A549 (cell line): ENCODE measurements around the gene FTH1. TPM values are rescaled to one million over a fixed set of nuclear protein-coding genes. Genes with fewer than 3 reads are reported as not detected.

Source experiments
- ATAC-seq, 2 experiments: fragments of 200-7000 bp in 1 of 2; fragments of >200 bp in 1 of 2; cut with Nextera tagmentation in 1 of 2; cut with Tn5 transposase in 1 of 2; 3 replicates each; pipeline versions ENCODE4 v1.8.0 to v1.9.1; 2018 to 2020; ENCODE audit warnings: mild to moderate bottlenecking in 1 of 2, moderate library complexity in 1 of 2
- CTCF ChIA-PET: fragments of 300-600 bp; sonication (Branson Sonifier 250); formaldehyde crosslinking; extraction: SDS; loops from one replicate; lab custom pipeline; 2021; ENCODE audit warnings: antibody characterized with exemption, inconsistent platforms; lab: Yijun Ruan, JAX
- POLR2A ChIA-PET: fragments of 350-600 bp; formaldehyde crosslinking; extraction: SDS; loops from one replicate; lab custom pipeline; 2021; ENCODE audit warnings: antibody characterized with exemption, inconsistent platforms; lab: Yijun Ruan, JAX
- DNase-seq, 2 experiments: peaks; one replicate each; pipeline versions ENCODE4 v3.0.0 to v3.0.0-alpha.2; 2011 to 2016; ENCODE audit warnings: low read depth in 1 of 2, low spot score in 1 of 2
- FAIRE-seq: peaks from 2 replicates; lab custom pipeline; 2011; peaks lifted over from hg19 to GRCh38; lab: Jason Lieb, UNC
- H3K27ac ChIP-seq, 2 experiments: fragments of >200 bp; sonication (Bioruptor Twin); formaldehyde crosslinking; 3 replicates each; pipeline ENCODE4 v1.5.1; 2016 to 2017
- H3K4me1 ChIP-seq: fragments of >200 bp; sonication (Bioruptor Twin); formaldehyde crosslinking; 3 replicates; pipeline ENCODE4 v1.6.1; 2016
- H3K4me2 ChIP-seq: fragments of >200 bp; sonication (Bioruptor Twin); formaldehyde crosslinking; 3 replicates; pipeline ENCODE4 v1.6.1; 2016
- H3K4me3 ChIP-seq: fragments of >200 bp; sonication (Bioruptor Twin); formaldehyde crosslinking; 3 replicates; pipeline ENCODE4 v1.5.1; 2016
- H3K9me3 ChIP-seq: fragments of >200 bp; sonication (Bioruptor Twin); formaldehyde crosslinking; 3 replicates; pipeline ENCODE4 v1.6.1; 2016
- ATOH8 ChIP-seq: fragments of 250-450 bp; sonication (Bioruptor Pico); IDR thresholded peaks from 2 replicates; pipeline ENCODE4 v1.5.0; 2020; ENCODE audit warnings: low read depth, mild to moderate bottlenecking, moderate library complexity
- CBX2 ChIP-seq: fragments of 200-600 bp; sonication (generic); IDR thresholded peaks from 2 replicates; pipeline ENCODE4 v1.6.1; 2016; ENCODE audit warnings: low read depth, mild to moderate bottlenecking, borderline replicate concordance
- GATA3 ChIP-seq: IDR thresholded peaks from 2 replicates; pipeline ENCODE4 v1.6.1; 2012; ENCODE audit warnings: borderline replicate concordance
- HEYL ChIP-seq: fragments of 250-450 bp; sonication (Bioruptor Pico); IDR thresholded peaks from 2 replicates; pipeline ENCODE4 v1.8.0; 2021; ENCODE audit warnings: mild to moderate bottlenecking, moderate library complexity
- HOXB13 ChIP-seq: fragments of 250-450 bp; sonication (Bioruptor Pico); IDR thresholded peaks from 2 replicates; pipeline ENCODE4 v1.5.0; 2020; ENCODE audit warnings: low read depth, mild to moderate bottlenecking, moderate library complexity
- KDM1A ChIP-seq: fragments of 200-600 bp; sonication (generic); IDR thresholded peaks from 2 replicates; pipeline ENCODE4 v1.6.1; 2016; ENCODE audit warnings: low read depth, mild to moderate bottlenecking
- MYC ChIP-seq: IDR thresholded peaks from 2 replicates; pipeline ENCODE4 v1.6.1; 2012; ENCODE audit warnings: mild to moderate bottlenecking, inconsistent platforms, low read length, improper control_type of control experiment, borderline replicate concordance
- NR3C1 ChIP-seq: fragments of >200 bp; sonication (Bioruptor Twin); formaldehyde crosslinking; IDR thresholded peaks from 3 replicates; pipeline ENCODE4 v1.6.1; 2017
- POLR2AphosphoS2 ChIP-seq: conservative IDR thresholded peaks from 2 replicates; pipeline ENCODE4 v1.6.1; 2012; ENCODE audit warnings: low read length, improper control_type of control experiment, inconsistent platforms
- RAD21 ChIP-seq, 2 experiments: fragments of >200 bp in 1 of 2; sonication (Bioruptor Twin) in 1 of 2; formaldehyde crosslinking in 1 of 2; IDR thresholded peaks in 1 of 2; conservative IDR thresholded peaks in 1 of 2; 2 replicates in 1 of 2; 3 replicates in 1 of 2; pipeline ENCODE4 v1.6.1; 2012 to 2018; ENCODE audit warnings: inconsistent platforms in 1 of 2
- REST ChIP-seq: fragments of 200-600 bp; sonication (generic); IDR thresholded peaks from 2 replicates; pipeline ENCODE4 v1.6.1; 2016; ENCODE audit warnings: antibody characterized with exemption, mild to moderate bottlenecking, moderate library complexity
- SMC3 ChIP-seq: fragments of >200 bp; sonication (Bioruptor Twin); formaldehyde crosslinking; IDR thresholded peaks from 3 replicates; pipeline ENCODE4 v1.6.1; 2018; ENCODE audit warnings: inconsistent platforms
- TFCP2L1 ChIP-seq: fragments of 250-450 bp; sonication (Bioruptor Pico); IDR thresholded peaks from 2 replicates; pipeline ENCODE4 v1.5.0; 2021; ENCODE audit warnings: mild to moderate bottlenecking
- TP53 ChIP-seq: fragments of 250-450 bp; sonication (Bioruptor Pico); IDR thresholded peaks from 2 replicates; pipeline ENCODE4 v1.5.0; 2021; ENCODE audit warnings: mild to moderate bottlenecking, moderate library complexity
- ZC3H11A ChIP-seq: fragments of 450-650 bp; IDR thresholded peaks from 2 replicates; pipeline ENCODE4 v1.6.1; 2014; ENCODE audit warnings: antibody characterized with exemption, mild to moderate bottlenecking
- WGBS: methylation state at CpG from one replicate; pipeline ENCODE4 v1.1.6; 2017; ENCODE audit errors: missing lambda C conversion rate; 5-methylcytosine and 5-hydroxymethylcytosine counted together
- polyA plus RNA-seq, 4 experiments: library from polyadenylated mRNA; depleted of rRNA in 3 of 4; stranded (reverse); fragments of >200 nt; fragmentation: RNase III in 1 of 4; extraction: RNeasy Plus Mini Kit Qiagen cat#74134 plus additional on column Dnase treatment in 1 of 4; gene quantifications; 2 replicates in 3 of 4; 3 replicates in 1 of 4; pipeline ENCODE4 v1.2.3, GENCODE V29; 2011 to 2017

The FTH1 gene
- polyA plus RNA-seq, 2 of the 4 experiments (the other 2 are of a cell fraction): 2,791 to 13,747 TPM

GRCh38 chr11:62001450-62002191 lies 34.2 kb upstream of the FTH1 start:
- no peak for FAIRE-seq
- WGBS: 32% methylated on average over 12 of the region's 12 CpGs
- CTCF ChIA-PET: interaction anchor here (1.0 to 1.7 kb wide), 4 partner anchors 9 to 106 kb away, joined by 3 to 5 read pairs (median 4); no protein-coding TSS in a partner anchor

GRCh38 chr11:62000539-62001446 lies 33.4 kb upstream of the FTH1 start:
- no peak for ATAC-seq
- FAIRE-seq: no peak
- Histone ChIP-seq H3K27ac (peak overlapping the region; percentile 90 to 91), H3K9me3 (peaks cover 19% of the 10 kb centered on the region), H3K4me1 (peaks cover 37% of the 10 kb centered on the region), H3K4me2 (peak overlapping the region; percentile 47)
- POLR2A ChIA-PET: interaction anchor here (1.3 kb wide), 1 partner anchor 33 kb away, joined by 5 read pairs; the partner anchor contains the start of gene FTH1
- WGBS: 94% methylated on average over 22 of the region's 23 CpGs
- TF ChIP-seq POLR2AphosphoS2 (no peak), TP53 (CRISPR knock-in tag) (no peak), ATOH8 (CRISPR knock-in tag) (no peak), TFCP2L1 (CRISPR knock-in tag) (no peak)
- TF ChIP-seq, all 56 proteins: peak for 0
- DNase-seq: no peak
- no peak overlapping the region for H3K4me3 ChIP-seq
- CTCF ChIA-PET: interaction anchor here (1.1 kb wide), 1 partner anchor 53 kb away, joined by 4 read pairs; no protein-coding TSS in a partner anchor

More at GRCh38 chr11:62001450-62002191, 34.2 kb upstream of the FTH1 start:
- DNase-seq (peak in 1 of 2 experiments; percentile 61), ATAC-seq (peak; percentile 72 to 86; a peak in 5 of 6 replicates)
- Histone ChIP-seq H3K9me3 (peaks cover 19% of the 10 kb centered on the region), H3K4me1 (peaks cover 37% of the 10 kb centered on the region), H3K27ac (peak overlapping the region; percentile 90 to 91), H3K4me3 (no peak overlapping the region), H3K4me2 (peak overlapping the region; percentile 47)
- POLR2A ChIA-PET: interaction anchor here (0.6 to 1.3 kb wide), 2 partner anchors 13 to 34 kb away, joined by 5 read pairs; partner anchors contain the start of gene FTH1
- TF ChIP-seq NR3C1: no peak
- TF ChIP-seq RAD21 (conservative IDR thresholded peaks at IDR 0.05 in 1 of 2, IDR thresholded peaks at IDR 0.05 in 1 of 2): peak in 1 of 2 experiments; percentile 27; a peak in 1 of 5 replicates
- no peak for TF ChIP-seq HEYL (CRISPR knock-in tag)
- TF ChIP-seq SMC3: peak; percentile 14; the same call in 2 of the 3 replicates

DNA sequence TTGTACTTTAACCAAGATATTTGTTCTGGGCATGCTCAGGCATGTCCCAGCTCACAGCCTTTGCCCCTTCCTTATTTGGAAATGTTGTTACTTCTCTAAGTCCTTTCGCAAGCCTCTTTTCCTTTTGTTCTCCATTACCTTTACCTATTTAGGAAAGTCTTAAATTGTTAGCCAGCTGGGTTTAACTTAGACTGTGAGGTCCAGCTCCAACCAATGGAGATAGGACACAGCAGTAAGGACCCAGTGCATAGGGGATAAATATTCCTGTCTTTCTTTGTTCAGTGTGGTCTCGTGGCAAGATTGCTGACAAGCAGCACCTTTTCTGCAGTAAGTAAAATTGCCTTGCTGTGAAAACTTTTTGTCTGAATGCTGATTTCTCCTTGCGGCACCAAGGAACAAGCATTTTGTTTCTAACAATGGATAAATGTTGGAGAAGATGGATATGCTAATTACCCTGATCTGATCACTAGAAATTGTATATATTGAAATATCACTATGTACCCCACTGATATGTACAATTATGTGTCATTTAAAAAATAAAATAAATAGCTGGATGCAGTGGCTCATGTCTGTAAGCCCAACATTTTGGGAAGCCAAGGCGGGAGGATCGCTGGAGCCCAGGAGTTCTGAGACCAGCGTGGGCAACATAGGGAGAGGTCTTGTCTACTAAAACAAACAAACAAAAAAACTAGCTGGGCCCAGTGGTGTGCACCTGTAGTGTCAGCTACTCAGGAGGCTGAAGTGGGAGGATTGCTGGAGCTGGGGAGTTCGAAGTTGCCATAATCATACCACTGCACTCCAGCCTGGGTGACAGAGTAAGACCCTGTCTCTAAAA lies 31.9 kb upstream of the FTH1 start:
- FAIRE-seq: no peak
- H3K4me3 ChIP-seq: no peak overlapping the region
- peaks cover 23% of the 10 kb centered on the region for H3K4me1 ChIP-seq
- ChIA-PET POLR2A (no interaction called here), CTCF (interaction anchor here (0.5 to 1.4 kb wide), 4 partner anchors 15 to 212 kb away, joined by 3 read pairs; no protein-coding TSS in a partner anchor)
- peak overlapping the region; percentile 64 to 90 for H3K27ac ChIP-seq
- TF ChIP-seq ZC3H11A (no peak), REST (no peak), HOXB13 (no peak), CBX2 (no peak), NR3C1 (no peak), GATA3 (peak; percentile 14; the same call in 1 of the 2 replicates), MYC (no peak), KDM1A (peak; percentile 53; the same call in 1 of the 2 replicates), TP53 (CRISPR knock-in tag) (0 out of 2 replicates have a peak, but pooled peaks have one; percentile 19)
- peak in 1 of 2 experiments; percentile 41 for DNase-seq
- WGBS: 93% methylated on average over 7 of the region's 7 CpGs
- H3K4me2 ChIP-seq: no peak overlapping the region
- no peak for ATAC-seq
- peaks cover 19% of the 10 kb centered on the region for H3K9me3 ChIP-seq
